HCT116 (cell line): ENCODE results near the gene RAPGEF3.

Experiments used
- CEBPB ChIP-seq: IDR thresholded peaks from 2 replicates; pipeline ENCODE4 v1.6.1; 2012; ENCODE audit warnings: low read depth
- CTCF ChIP-seq, 3 experiments: fragments of 200-600 bp in 1 of 3; sonication (generic) in 1 of 3; IDR thresholded peaks in 2 of 3; conservative IDR thresholded peaks in 1 of 3; 2 replicates each; pipeline ENCODE4 v1.5.1; 2012 to 2017; ENCODE audit warnings: low read depth in 2 of 3, low read length in 2 of 3, antibody characterized with exemption in 1 of 3, borderline replicate concordance in 1 of 3, control low read depth in 1 of 3, mild to moderate bottlenecking in 1 of 3, mixed read lengths in 1 of 3, mixed run types in 1 of 3, moderate library complexity in 1 of 3; ENCODE audit not compliant: insufficient read depth in 1 of 3
- JUND ChIP-seq: IDR thresholded peaks from 2 replicates; pipeline ENCODE4 v1.6.1; 2012
- MAX ChIP-seq: IDR thresholded peaks from 2 replicates; pipeline ENCODE4 v1.6.1; 2012
- POLR2A ChIP-seq: IDR thresholded peaks from 2 replicates; pipeline ENCODE4 v1.7.0; 2011; ENCODE audit warnings: borderline replicate concordance; ENCODE audit not compliant: insufficient read depth, insufficient read length; ENCODE audit errors: extremely low read depth
- POLR2AphosphoS5 ChIP-seq: IDR thresholded peaks from 2 replicates; pipeline ENCODE4 v1.6.1; 2011; ENCODE audit warnings: mild to moderate bottlenecking, low read depth, low read length, moderate library complexity
- RAD21 ChIP-seq: IDR thresholded peaks from 2 replicates; pipeline ENCODE4 v1.6.1; 2012; ENCODE audit warnings: low read depth, mild to moderate bottlenecking

GRCh38 chr12:47739979-47740378 is 18.7 kb downstream of the RAPGEF3 start:
- TF ChIP-seq CTCF (IDR thresholded peaks at IDR 0.05 in 2 of 3, conservative IDR thresholded peaks at IDR 0.05 in 1 of 3; ENCODE audit: borderline replicate concordance in 1 of 3, insufficient read depth in 1 of 3, low read depth in 2 of 3, low read length in 2 of 3), result no peak
- no peak for TF ChIP-seq POLR2AphosphoS5
- no peak for TF ChIP-seq POLR2A
- TF ChIP-seq JUND, result no peak
- TF ChIP-seq RAD21, result no peak
- TF ChIP-seq MAX, result no peak
- TF ChIP-seq CEBPB, result no peak
